ENCODE measurements around the gene ANO2. TPM values are rescaled to one million over a fixed set of nuclear protein-coding genes. Genes with fewer than 3 reads are reported as not detected.

Gene ANO2
- total RNA-seq, 4 donors from 2014 or later: 1.4 to 3.3 (median 2.7) TPM; not detected in 1

GRCh38 chr12:5523396-5524115 is 421.5 kb downstream of the ANO2 start:
- Histone ChIP-seq H3K4me3 (no peak overlapping the region), H3K4me1 (peaks cover 0 to 4% (median 0%) of the 10 kb centered on the region in 4 donors), H3K27ac (no peak overlapping the region), H3K27me3 (no peaks in the 10 kb centered on the region), H3K36me3 (no peaks in the 10 kb centered on the region), H3K9me3 (no peaks in the 10 kb centered on the region)
- intact Hi-C loops (cut with DNase I; ENCODE audit: low total_unique reads) (no loop called here), in situ Hi-C loops (cut with MboI; ENCODE audit: low pct_ligation_motif_present in 1 of 4, low pct_unique_long_range_greater_than_20kb in 1 of 4, low sequenced_read_pairs in 3 of 4) (no loop called here)
- 77 to 90% methylated on average over 6 to 24 of the region's 24 CpGs for WGBS, 2 donors (ENCODE audit: low coverage in 1 of 2)
- no peak for DNase-seq
- TF ChIP-seq POLR2A (IDR thresholded peaks at IDR 0.05) (no peak), EP300 (IDR thresholded peaks at IDR 0.05; ENCODE audit: low read depth) (no peak), CTCF (IDR thresholded peaks at IDR 0.05) (no peak), POLR2AphosphoS5 (IDR thresholded peaks at IDR 0.05) (no peak)

DNA sequence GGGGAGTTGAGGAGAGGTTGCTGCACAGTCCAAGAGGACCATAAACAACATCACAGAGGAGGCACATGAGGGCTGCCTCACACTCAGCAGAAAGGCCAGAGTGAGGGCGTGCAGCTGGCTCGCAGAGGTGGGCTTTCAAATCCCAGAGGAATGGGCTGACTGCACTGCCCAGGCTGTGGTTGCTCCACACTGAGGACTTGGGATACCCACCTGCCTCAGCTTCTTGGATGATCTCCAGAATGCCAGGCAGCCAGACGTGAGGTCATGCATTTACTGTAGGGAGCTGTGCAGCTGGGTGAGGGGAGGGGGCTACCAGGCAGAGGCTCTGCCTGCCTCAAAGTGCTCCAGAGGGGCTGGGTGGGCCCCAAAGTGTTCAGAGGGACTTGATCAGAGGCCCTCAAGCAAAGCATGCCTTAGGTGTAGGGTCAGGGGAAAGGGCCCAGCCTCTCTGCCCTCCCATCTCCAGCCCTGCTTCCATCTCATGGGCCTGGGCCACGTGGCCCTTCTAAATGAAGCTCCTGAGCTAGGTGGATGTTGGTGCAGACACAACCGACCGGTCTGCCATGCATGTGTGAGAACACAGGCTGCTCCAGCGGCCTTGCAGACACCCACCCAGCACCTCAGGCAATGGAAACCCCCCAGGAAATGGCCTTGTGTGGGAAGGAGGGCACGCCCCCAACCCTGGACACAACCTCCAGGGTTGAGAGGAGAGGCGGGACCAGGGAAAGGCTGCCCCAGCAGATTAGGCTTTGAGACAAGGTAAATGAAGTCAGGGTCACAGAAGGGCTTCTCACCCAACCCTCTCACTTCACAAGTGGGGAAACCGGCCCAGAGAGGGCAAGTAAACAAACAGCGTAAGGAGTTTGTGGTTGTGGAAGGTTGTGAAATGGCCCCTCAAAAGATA is 422.4 kb downstream of the ANO2 start:
- Histone ChIP-seq H3K36me3 (no peaks in the 10 kb centered on the region), H3K27me3 (no peaks in the 10 kb centered on the region), H3K4me3 (no peak overlapping the region), H3K27ac (no peak overlapping the region), H3K4me1 (no peaks in the 10 kb centered on the region), H3K9me3 (no peaks in the 10 kb centered on the region)
- DNase-seq: no peak
- TF ChIP-seq POLR2AphosphoS5 (IDR thresholded peaks at IDR 0.05) (no peak), POLR2A (IDR thresholded peaks at IDR 0.05) (no peak), CTCF (IDR thresholded peaks at IDR 0.05) (no peak), EP300 (IDR thresholded peaks at IDR 0.05; ENCODE audit: low read depth) (no peak)
- 78 to 88% methylated on average over 3 to 11 of the region's 11 CpGs for WGBS, 2 donors (ENCODE audit: low coverage in 1 of 2)
- in situ Hi-C loops (cut with MboI; ENCODE audit: low pct_ligation_motif_present in 1 of 4, low pct_unique_long_range_greater_than_20kb in 1 of 4, low sequenced_read_pairs in 3 of 4): no loop called here
- intact Hi-C loops (cut with DNase I; ENCODE audit: low total_unique reads): no loop called here

DNA sequence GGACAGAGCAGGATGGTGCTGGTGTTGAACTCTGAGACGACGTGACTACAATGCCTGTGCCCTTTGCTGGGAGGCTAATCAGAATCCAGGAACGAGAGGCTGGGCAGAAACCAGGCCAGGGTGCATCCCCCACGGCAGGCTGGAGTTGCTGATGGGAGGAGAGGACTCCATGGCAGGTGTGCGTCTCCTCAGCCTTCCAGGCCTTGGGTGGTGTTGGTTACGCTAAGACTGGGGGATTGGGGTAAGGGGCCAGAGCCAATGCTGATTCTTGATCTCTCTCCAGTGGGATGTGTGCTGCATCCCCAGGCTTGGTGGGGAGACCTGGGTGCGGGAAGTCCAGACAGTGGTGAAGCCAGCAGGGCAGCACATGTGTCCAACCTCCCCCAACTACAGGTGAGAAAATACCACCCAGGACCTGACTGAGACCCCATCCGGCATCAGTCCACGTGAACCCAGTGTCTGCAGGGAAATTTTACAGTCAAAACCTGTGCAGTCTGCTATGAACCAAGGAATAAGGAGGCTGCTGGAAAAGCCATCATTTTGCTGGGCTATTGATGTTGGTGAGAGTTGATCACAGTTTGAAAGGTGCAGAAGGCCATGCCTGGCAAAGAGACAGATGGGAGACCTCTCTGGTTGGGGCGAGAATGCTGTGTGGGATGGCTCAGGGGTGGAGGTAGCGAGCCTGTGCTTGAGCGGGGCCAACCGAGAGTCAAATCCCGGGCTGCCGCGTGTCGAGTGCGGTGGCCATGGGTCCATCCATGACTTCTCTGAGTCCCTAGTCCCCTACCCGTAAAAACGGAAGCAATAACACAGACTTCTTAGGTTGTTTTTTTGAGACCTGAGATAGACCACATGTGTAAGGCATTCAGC is 423.4 kb downstream of the ANO2 start:
- H3K36me3 ChIP-seq: no peaks in the 10 kb centered on the region
- no peak for DNase-seq
- 91 to 96% methylated on average over 8 to 20 of the region's 20 CpGs for whole genome bisulfite sequencing, 2 donors (ENCODE audit: low coverage in 1 of 2)
- no peaks in the 10 kb centered on the region for H3K27me3 ChIP-seq
- H3K4me1 ChIP-seq: no peaks in the 10 kb centered on the region
- in situ Hi-C loops (cut with MboI; ENCODE audit: low pct_ligation_motif_present in 1 of 4, low pct_unique_long_range_greater_than_20kb in 1 of 4, low sequenced_read_pairs in 3 of 4): no loop called here
- no peak overlapping the region for H3K4me3 ChIP-seq
- intact Hi-C loops (cut with DNase I; ENCODE audit: low total_unique reads): no loop called here
- H3K9me3 ChIP-seq: no peaks in the 10 kb centered on the region
- TF ChIP-seq POLR2AphosphoS5 (IDR thresholded peaks at IDR 0.05) (no peak), POLR2A (IDR thresholded peaks at IDR 0.05) (no peak), EP300 (IDR thresholded peaks at IDR 0.05; ENCODE audit: low read depth) (no peak), CTCF (IDR thresholded peaks at IDR 0.05) (no peak)
- H3K27ac ChIP-seq: no peak overlapping the region

DNA sequence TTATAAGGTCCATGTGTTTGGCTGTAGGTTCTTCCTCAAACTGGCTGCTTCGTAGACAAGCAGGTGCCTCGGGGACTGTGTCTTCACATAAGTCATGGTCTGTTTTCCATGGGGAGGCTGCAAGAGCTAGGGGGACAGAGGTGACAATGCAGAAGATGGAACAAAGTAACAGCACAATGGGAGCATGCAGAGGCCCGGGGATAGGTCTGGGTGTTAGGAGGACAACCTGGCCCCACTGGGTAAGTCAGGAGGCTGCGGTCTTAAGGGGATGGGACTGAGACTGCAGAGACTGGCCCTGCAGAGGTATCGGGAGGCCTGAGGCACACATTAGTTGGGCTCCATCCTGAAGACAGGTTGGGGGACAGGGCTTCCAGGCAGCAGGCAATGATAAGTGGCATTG is 424.2 kb downstream of the ANO2 start:
- intact Hi-C loops (cut with DNase I; ENCODE audit: low total_unique reads): no loop called here
- 81 to 100% methylated on average over 1 to 5 of the region's 5 CpGs for WGBS, 2 donors (ENCODE audit: low coverage in 1 of 2)
- no peak for DNase-seq
- TF ChIP-seq CTCF (IDR thresholded peaks at IDR 0.05) (no peak), POLR2A (IDR thresholded peaks at IDR 0.05) (no peak), POLR2AphosphoS5 (IDR thresholded peaks at IDR 0.05) (no peak), EP300 (IDR thresholded peaks at IDR 0.05; ENCODE audit: low read depth) (no peak)
- in situ Hi-C loops (cut with MboI; ENCODE audit: low pct_ligation_motif_present in 1 of 4, low pct_unique_long_range_greater_than_20kb in 1 of 4, low sequenced_read_pairs in 3 of 4): no loop called here
- no peaks in the 10 kb centered on the region for H3K4me1 ChIP-seq
- no peaks in the 10 kb centered on the region for H3K36me3 ChIP-seq
- H3K27me3 ChIP-seq: no peaks in the 10 kb centered on the region
- no peaks in the 10 kb centered on the region for H3K9me3 ChIP-seq
- H3K27ac ChIP-seq: no peak overlapping the region
- no peak overlapping the region for H3K4me3 ChIP-seq

Measured in transverse colon (tissue), 4 donors.